H9 (cell line): ENCODE measurements around the gene TBC1D30. TPM values are rescaled to one million over a fixed set of nuclear protein-coding genes. Genes with fewer than 3 reads are reported as not detected.

Experiments used
- DNase-seq: peaks from one replicate; pipeline ENCODE4 v3.0.0-alpha.2; 2017
- H2AFZ ChIP-seq: one replicate; pipeline ENCODE4 v1.6.1; 2013; ENCODE audit warnings: mild to moderate bottlenecking, low read length, control low read depth, moderate library complexity
- H2AK5ac ChIP-seq: 2 replicates; pipeline ENCODE4 v1.6.1; 2013; ENCODE audit warnings: low read length, control low read depth, mixed read lengths; ENCODE audit not compliant: insufficient read length
- H2BK120ac ChIP-seq: one replicate; pipeline ENCODE4 v1.6.1; 2013; ENCODE audit warnings: low read depth, mild to moderate bottlenecking, low read length, control low read depth, inconsistent platforms; ENCODE audit not compliant: poor library complexity, severe bottlenecking
- H2BK12ac ChIP-seq: 2 replicates; pipeline ENCODE4 v1.6.1; 2013; ENCODE audit warnings: low read length, control low read depth, mixed read lengths, low read depth; ENCODE audit not compliant: insufficient read length
- H2BK15ac ChIP-seq: 2 replicates; pipeline ENCODE4 v1.6.1; 2013; ENCODE audit warnings: low read depth, low read length, control low read depth
- H2BK20ac ChIP-seq: one replicate; pipeline ENCODE4 v1.6.1; 2013; ENCODE audit warnings: low read depth, mild to moderate bottlenecking, low read length, control low read depth, inconsistent platforms; ENCODE audit not compliant: poor library complexity, severe bottlenecking
- H2BK5ac ChIP-seq: 2 replicates; pipeline ENCODE4 v1.6.1; 2013; ENCODE audit warnings: low read length, control low read depth, mixed read lengths; ENCODE audit not compliant: insufficient read length
- H3K14ac ChIP-seq: 2 replicates; pipeline ENCODE4 v1.6.1; 2013; ENCODE audit warnings: low read length, control low read depth; ENCODE audit not compliant: insufficient read depth
- H3K18ac ChIP-seq: 2 replicates; pipeline ENCODE4 v1.6.1; 2013; ENCODE audit warnings: low read depth, mild to moderate bottlenecking, mixed read lengths, low read length, control low read depth; ENCODE audit not compliant: insufficient read length
- H3K23ac ChIP-seq: 2 replicates; pipeline ENCODE4 v1.6.1; 2013; ENCODE audit warnings: low read length, control low read depth, mixed read lengths, low read depth; ENCODE audit not compliant: insufficient read length
- H3K23me2 ChIP-seq: 2 replicates; pipeline ENCODE4 v1.6.1; 2013; ENCODE audit warnings: low read depth, mild to moderate bottlenecking, mixed read lengths, low read length, control low read depth; ENCODE audit not compliant: insufficient read length, poor library complexity, severe bottlenecking
- H3K27ac ChIP-seq: 2 replicates; pipeline ENCODE4 v1.5.1; 2013; ENCODE audit warnings: low read length, control low read depth, mixed read lengths, low read depth; ENCODE audit not compliant: insufficient read length
- H3K27me3 ChIP-seq: 2 replicates; pipeline ENCODE4 v1.6.1; 2013; ENCODE audit warnings: low read length, control low read depth, inconsistent platforms; ENCODE audit not compliant: insufficient read depth
- H3K4ac ChIP-seq: 2 replicates; pipeline ENCODE4 v1.6.1; 2013; ENCODE audit warnings: low read depth, mild to moderate bottlenecking, control low read depth, inconsistent platforms, low read length, moderate library complexity
- H3K4me1 ChIP-seq: 2 replicates; pipeline ENCODE4 v1.6.1; 2013; ENCODE audit warnings: low read length, control low read depth, inconsistent platforms; ENCODE audit not compliant: insufficient read depth
- H3K4me2 ChIP-seq: 2 replicates; pipeline ENCODE4 v1.6.1; 2013; ENCODE audit warnings: low read length, control low read depth, mixed read lengths; ENCODE audit not compliant: insufficient read length, insufficient read depth
- H3K56ac ChIP-seq: 2 replicates; pipeline ENCODE4 v1.6.1; 2013; ENCODE audit warnings: low read depth, mild to moderate bottlenecking, mixed read lengths, low read length, control low read depth; ENCODE audit not compliant: insufficient read length
- H3K79me1 ChIP-seq: 2 replicates; pipeline ENCODE4 v1.6.1; 2013; ENCODE audit warnings: low read depth, mild to moderate bottlenecking, moderate library complexity, low read length, control low read depth, inconsistent platforms; ENCODE audit not compliant: insufficient read depth, poor library complexity, severe bottlenecking
- H3K79me2 ChIP-seq: 2 replicates; pipeline ENCODE4 v1.6.1; 2013; ENCODE audit warnings: low read length, control low read depth, inconsistent platforms; ENCODE audit not compliant: insufficient read depth
- H3K9ac ChIP-seq: 2 replicates; pipeline ENCODE4 v1.6.1; 2013; ENCODE audit warnings: low read length, control low read depth, mixed read lengths; ENCODE audit not compliant: insufficient read length; ENCODE audit errors: extremely low read depth
- H3K9me3 ChIP-seq: one replicate; pipeline ENCODE4 v1.6.1; 2013; ENCODE audit warnings: low read depth, low read length, inconsistent platforms; ENCODE audit not compliant: control insufficient read depth
- H3T11ph ChIP-seq: one replicate; pipeline ENCODE4 v1.6.1; 2013; ENCODE audit warnings: mild to moderate bottlenecking, low read length, control low read depth, inconsistent platforms
- H4K20me1 ChIP-seq: one replicate; pipeline ENCODE4 v1.6.1; 2013; ENCODE audit not compliant: control insufficient read depth, insufficient read length, insufficient read depth
- H4K5ac ChIP-seq: 2 replicates; pipeline ENCODE4 v1.6.1; 2013; ENCODE audit warnings: low read depth, mild to moderate bottlenecking, mixed read lengths, low read length, control low read depth; ENCODE audit not compliant: insufficient read length
- H4K8ac ChIP-seq: replicated peaks from 2 replicates; pipeline ENCODE4 v1.6.1; 2013; ENCODE audit warnings: low read length, control low read depth, mixed read lengths, low read depth; ENCODE audit not compliant: insufficient read length
- H4K91ac ChIP-seq: 2 replicates; pipeline ENCODE4 v1.6.1; 2013; ENCODE audit warnings: low read depth, mild to moderate bottlenecking, moderate library complexity, mixed read lengths, low read length, control low read depth; ENCODE audit not compliant: insufficient read length
- H3K27ac Mint-ChIP-seq, 3 experiments: 2 replicates in 2 of 3; 3 replicates in 1 of 3; pipeline ENCODE4 v1.8.0; 2020 to 2021; ENCODE audit warnings: mixed read lengths in 3 of 3, mild to moderate bottlenecking in 1 of 3, moderate library complexity in 1 of 3
- H3K27me3 Mint-ChIP-seq: 2 replicates; pipeline ENCODE4 v1.8.0; 2021; ENCODE audit warnings: low read depth, mild to moderate bottlenecking, moderate library complexity, mixed read lengths
- H3K36me3 Mint-ChIP-seq, 3 experiments: 2 replicates in 2 of 3; 3 replicates in 1 of 3; pipeline ENCODE4 v1.8.0; 2020 to 2021; ENCODE audit warnings: low read depth in 3 of 3, mixed read lengths in 3 of 3; ENCODE audit not compliant: insufficient read depth in 1 of 3
- H3K4me1 Mint-ChIP-seq, 2 experiments: 2 replicates each; pipeline ENCODE4 v1.8.0; 2020; ENCODE audit warnings: mixed read lengths in 2 of 2
- H3K4me3 Mint-ChIP-seq, 2 experiments: 2 replicates in 1 of 2; 3 replicates in 1 of 2; pipeline ENCODE4 v1.8.0; 2020 to 2021; ENCODE audit warnings: mild to moderate bottlenecking in 2 of 2, mixed read lengths in 2 of 2, moderate library complexity in 1 of 2
- H3K9me3 Mint-ChIP-seq, 2 experiments: 2 replicates in 1 of 2; 3 replicates in 1 of 2; pipeline ENCODE4 v1.8.0; 2020; ENCODE audit warnings: mild to moderate bottlenecking in 2 of 2, mixed read lengths in 2 of 2, moderate library complexity in 1 of 2
- WGBS: extraction: QIAGEN DNeasy Blood & Tissue Kit; methylation state at CpG from one replicate; pipeline ENCODE4 v1.1.7; 2013; ENCODE audit warnings: missing lambda C conversion rate, low lambda C conversion rate, mixed read lengths; ENCODE audit not compliant: insufficient read length; ENCODE audit errors: extremely low coverage; 5-methylcytosine and 5-hydroxymethylcytosine counted together
- total RNA-seq: library from RNA; stranded (reverse); gene quantifications from 2 replicates; pipeline ENCODE4 v1.2.1, GENCODE V29; 2021
- TF ChIP-seq, protein P1 (sequence below): fragments of 200-600 bp; sonication (generic); conservative IDR thresholded peaks from 3 replicates; pipeline ENCODE4 v1.8.0; 2021; ENCODE audit warnings: antibody characterized with exemption, mild to moderate bottlenecking

TBC1D30 gene
- total RNA-seq, 1 experiment from 2014 or later, result 1.6 TPM

DNA sequence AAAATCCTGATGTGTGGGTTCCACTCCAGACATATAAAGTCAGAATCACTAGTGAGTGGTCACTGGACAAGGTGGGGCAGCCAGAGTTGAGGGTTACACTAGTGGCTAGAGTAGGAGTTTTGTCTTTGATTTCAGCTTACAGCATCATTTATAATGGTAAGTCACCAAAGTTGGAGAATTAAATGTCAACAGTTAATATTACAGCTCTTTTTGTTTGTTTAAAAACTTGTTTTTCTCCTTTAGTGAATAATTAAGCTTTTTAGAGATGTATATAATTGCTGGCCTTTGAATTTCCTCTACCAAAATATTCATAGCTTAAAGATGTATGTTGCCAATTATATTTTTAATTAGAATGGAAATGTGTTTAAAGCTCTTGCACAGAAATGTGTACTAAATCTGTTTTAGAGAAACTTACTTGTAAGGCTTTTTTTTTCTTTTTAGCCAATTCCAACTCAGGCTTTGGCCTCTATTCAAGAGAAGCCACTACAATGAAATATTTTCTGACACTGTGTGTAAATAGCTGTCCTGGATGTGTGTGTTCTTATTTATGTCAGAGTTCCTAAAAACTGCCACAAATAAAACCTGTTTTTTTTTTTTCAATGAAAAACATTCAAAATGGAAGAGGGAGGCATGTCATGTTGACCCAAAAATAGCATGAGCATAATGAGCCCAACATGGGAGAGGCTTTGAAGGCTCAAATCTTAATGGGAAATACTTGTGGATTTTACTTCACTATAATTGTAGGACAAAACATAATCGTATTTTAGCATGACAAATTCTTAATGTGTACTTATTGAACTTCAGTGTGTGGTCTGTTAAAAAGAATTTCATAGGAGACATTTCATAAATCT, 92.2 kb downstream of the TBC1D30 start:
- H3K14ac ChIP-seq, result no peak overlapping the region
- H2BK20ac ChIP-seq, result no peak overlapping the region
- no peaks in the 10 kb centered on the region for H4K20me1 ChIP-seq
- peaks cover 2% of the 10 kb centered on the region; the same call in 1 of the 2 replicates for H3K27me3 Mint-ChIP-seq
- no peak for DNase-seq
- no peaks in the 10 kb centered on the region for H3K23me2 ChIP-seq
- H3K56ac ChIP-seq, result no peak overlapping the region
- H3K27ac ChIP-seq, result no peak overlapping the region
- no peaks in the 10 kb centered on the region for H3K9me3 Mint-ChIP-seq
- no peak overlapping the region for H2BK15ac ChIP-seq
- no peak overlapping the region for H3K9ac ChIP-seq
- no peak overlapping the region for H3K18ac ChIP-seq
- H2BK120ac ChIP-seq, result no peak overlapping the region
- H2BK5ac ChIP-seq, result no peak overlapping the region
- H3K4me1 ChIP-seq, result no peaks in the 10 kb centered on the region
- H2AK5ac ChIP-seq, result no peak overlapping the region
- H3K79me2 ChIP-seq, result no peaks in the 10 kb centered on the region
- H3K27me3 ChIP-seq, result no peaks in the 10 kb centered on the region
- no peak overlapping the region for H3K4ac ChIP-seq
- peaks cover 4 to 7% of the 10 kb centered on the region in 2 experiments; a peak in 2 of 4 replicates for H3K4me1 Mint-ChIP-seq
- no peaks in the 10 kb centered on the region for H3K79me1 ChIP-seq
- no peak overlapping the region for H3T11ph ChIP-seq
- H4K8ac ChIP-seq, result no peak overlapping the region
- H3K4me3 Mint-ChIP-seq, result no peak overlapping the region
- no peak overlapping the region for H2AFZ ChIP-seq
- no peaks in the 10 kb centered on the region for H3K9me3 ChIP-seq
- H3K36me3 Mint-ChIP-seq, result no peaks in the 10 kb centered on the region
- no peak overlapping the region for H3K27ac Mint-ChIP-seq
- H3K23ac ChIP-seq, result no peak overlapping the region
- no peak overlapping the region for H4K91ac ChIP-seq
- no peak overlapping the region for H4K5ac ChIP-seq
- H3K4me2 ChIP-seq, result no peak overlapping the region
- H2BK12ac ChIP-seq, result no peak overlapping the region
- TF ChIP-seq, protein P1, sequence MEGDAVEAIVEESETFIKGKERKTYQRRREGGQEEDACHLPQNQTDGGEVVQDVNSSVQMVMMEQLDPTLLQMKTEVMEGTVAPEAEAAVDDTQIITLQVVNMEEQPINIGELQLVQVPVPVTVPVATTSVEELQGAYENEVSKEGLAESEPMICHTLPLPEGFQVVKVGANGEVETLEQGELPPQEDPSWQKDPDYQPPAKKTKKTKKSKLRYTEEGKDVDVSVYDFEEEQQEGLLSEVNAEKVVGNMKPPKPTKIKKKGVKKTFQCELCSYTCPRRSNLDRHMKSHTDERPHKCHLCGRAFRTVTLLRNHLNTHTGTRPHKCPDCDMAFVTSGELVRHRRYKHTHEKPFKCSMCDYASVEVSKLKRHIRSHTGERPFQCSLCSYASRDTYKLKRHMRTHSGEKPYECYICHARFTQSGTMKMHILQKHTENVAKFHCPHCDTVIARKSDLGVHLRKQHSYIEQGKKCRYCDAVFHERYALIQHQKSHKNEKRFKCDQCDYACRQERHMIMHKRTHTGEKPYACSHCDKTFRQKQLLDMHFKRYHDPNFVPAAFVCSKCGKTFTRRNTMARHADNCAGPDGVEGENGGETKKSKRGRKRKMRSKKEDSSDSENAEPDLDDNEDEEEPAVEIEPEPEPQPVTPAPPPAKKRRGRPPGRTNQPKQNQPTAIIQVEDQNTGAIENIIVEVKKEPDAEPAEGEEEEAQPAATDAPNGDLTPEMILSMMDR, result no peak
- no CpG with 5 or more reads among the region's 1 CpG for WGBS
